PFSK-1 (cell line): Measurements from ENCODE around the gene EFHD2.

Experiments
- FOXP2 ChIP-seq: optimal IDR thresholded peaks from 2 replicates; pipeline ENCODE3; 2011; ENCODE audit warnings: borderline replicate concordance, control low read depth, inconsistent platforms; ENCODE audit not compliant: insufficient read depth; ENCODE audit errors: extremely low read length, extremely low read depth
- POLR2AphosphoS5 ChIP-seq: IDR thresholded peaks from 2 replicates; pipeline ENCODE4 v1.6.1; 2012; ENCODE audit warnings: low read depth, mild to moderate bottlenecking, control low read depth, low read length, moderate library complexity
- SIN3A ChIP-seq: IDR thresholded peaks from 2 replicates; pipeline ENCODE4 v1.6.1; 2012; ENCODE audit warnings: mild to moderate bottlenecking, low read length, moderate library complexity, borderline replicate concordance; ENCODE audit not compliant: insufficient read depth
- TAF1 ChIP-seq: IDR thresholded peaks from 2 replicates; pipeline ENCODE4 v1.6.1; 2012; ENCODE audit warnings: low read length, control low read depth, borderline replicate concordance; ENCODE audit not compliant: insufficient read depth
- TF ChIP-seq, protein P1 (sequence below), 2 experiments: IDR thresholded peaks; 2 replicates each; pipeline versions ENCODE4 v1.6.1 to v1.8.0; 2011 to 2012; ENCODE audit warnings: low read depth in 2 of 2, low read length in 2 of 2, control low read depth in 1 of 2, inconsistent platforms in 1 of 2, mild to moderate bottlenecking in 1 of 2, moderate library complexity in 1 of 2; ENCODE audit not compliant: insufficient read depth in 1 of 2

Gene EFHD2

GRCh38 chr1:15468145-15468544 is 58.5 kb downstream of the EFHD2 start:
- no peak for TF ChIP-seq FOXP2

- TF ChIP-seq, protein P1, sequence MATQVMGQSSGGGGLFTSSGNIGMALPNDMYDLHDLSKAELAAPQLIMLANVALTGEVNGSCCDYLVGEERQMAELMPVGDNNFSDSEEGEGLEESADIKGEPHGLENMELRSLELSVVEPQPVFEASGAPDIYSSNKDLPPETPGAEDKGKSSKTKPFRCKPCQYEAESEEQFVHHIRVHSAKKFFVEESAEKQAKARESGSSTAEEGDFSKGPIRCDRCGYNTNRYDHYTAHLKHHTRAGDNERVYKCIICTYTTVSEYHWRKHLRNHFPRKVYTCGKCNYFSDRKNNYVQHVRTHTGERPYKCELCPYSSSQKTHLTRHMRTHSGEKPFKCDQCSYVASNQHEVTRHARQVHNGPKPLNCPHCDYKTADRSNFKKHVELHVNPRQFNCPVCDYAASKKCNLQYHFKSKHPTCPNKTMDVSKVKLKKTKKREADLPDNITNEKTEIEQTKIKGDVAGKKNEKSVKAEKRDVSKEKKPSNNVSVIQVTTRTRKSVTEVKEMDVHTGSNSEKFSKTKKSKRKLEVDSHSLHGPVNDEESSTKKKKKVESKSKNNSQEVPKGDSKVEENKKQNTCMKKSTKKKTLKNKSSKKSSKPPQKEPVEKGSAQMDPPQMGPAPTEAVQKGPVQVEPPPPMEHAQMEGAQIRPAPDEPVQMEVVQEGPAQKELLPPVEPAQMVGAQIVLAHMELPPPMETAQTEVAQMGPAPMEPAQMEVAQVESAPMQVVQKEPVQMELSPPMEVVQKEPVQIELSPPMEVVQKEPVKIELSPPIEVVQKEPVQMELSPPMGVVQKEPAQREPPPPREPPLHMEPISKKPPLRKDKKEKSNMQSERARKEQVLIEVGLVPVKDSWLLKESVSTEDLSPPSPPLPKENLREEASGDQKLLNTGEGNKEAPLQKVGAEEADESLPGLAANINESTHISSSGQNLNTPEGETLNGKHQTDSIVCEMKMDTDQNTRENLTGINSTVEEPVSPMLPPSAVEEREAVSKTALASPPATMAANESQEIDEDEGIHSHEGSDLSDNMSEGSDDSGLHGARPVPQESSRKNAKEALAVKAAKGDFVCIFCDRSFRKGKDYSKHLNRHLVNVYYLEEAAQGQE (IDR thresholded peaks at IDR 0.05; ENCODE audit: insufficient read depth in 1 of 2, low read depth in 2 of 2, low read length in 2 of 2): no peak
- TF ChIP-seq FOXP2: no peak
- no peak for TF ChIP-seq TAF1
- TF ChIP-seq SIN3A: no peak
- no peak for TF ChIP-seq POLR2AphosphoS5
Observed at GRCh38 chr1:15469361-15469760, 59.7 kb downstream of the EFHD2 start.

DNA sequence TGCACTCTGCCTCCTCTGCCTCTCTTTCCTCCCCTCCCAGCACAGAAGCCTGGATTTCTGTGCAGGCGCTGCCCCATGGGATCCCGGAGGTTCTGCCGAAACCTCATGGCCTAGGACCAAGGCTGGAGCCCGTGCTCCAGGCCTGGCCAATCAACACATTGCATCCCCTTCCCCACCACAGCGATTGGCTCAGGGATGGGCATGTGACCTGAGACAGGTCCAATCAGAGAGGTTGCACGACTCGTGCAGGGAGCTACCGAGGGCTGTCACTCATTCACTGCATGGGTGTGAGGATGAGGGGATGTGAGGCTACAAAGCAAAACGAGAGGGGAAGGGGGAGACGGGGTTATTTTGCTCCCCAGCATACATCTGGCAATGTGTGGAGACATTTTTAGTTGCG is 62.9 kb downstream of the EFHD2 start:
- TF ChIP-seq FOXP2: no peak
- no peak for TF ChIP-seq SIN3A
- no peak for TF ChIP-seq TAF1
- TF ChIP-seq, protein P1 (IDR thresholded peaks at IDR 0.05; ENCODE audit: insufficient read depth in 1 of 2, low read depth in 2 of 2, low read length in 2 of 2): no peak
- no peak for TF ChIP-seq POLR2AphosphoS5

GRCh38 chr1:15475752-15476314 is 66.1 kb downstream of the EFHD2 start, which contains the start of gene CELA2B:
CELA2B (plus strand) TSS chr1:15476104; CDS start chr1:15476126, 22 bp downstream.
- no peak for TF ChIP-seq SIN3A

DNA sequence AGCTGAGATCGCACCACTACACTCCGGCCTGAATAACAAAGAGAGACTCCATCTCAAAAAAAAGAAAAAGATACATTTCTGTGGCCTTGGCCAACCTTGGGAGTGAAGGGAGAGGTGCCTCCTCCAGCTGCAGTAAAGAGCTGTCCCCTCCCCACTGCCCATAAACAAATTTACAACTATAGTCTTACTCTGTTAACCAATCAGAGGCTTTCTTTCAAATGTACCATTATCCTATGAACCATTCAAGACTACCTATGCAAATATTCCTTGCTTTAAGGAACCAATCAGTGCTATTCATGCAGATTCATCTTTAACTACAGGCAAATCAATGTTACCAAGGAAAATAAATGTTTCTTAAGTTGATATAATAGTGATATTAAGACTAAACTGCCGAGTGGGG is 67.2 kb downstream of the EFHD2 start:
- TF ChIP-seq FOXP2: no peak
- TF ChIP-seq SIN3A: no peak
- no peak for TF ChIP-seq TAF1
- TF ChIP-seq, protein P1 (IDR thresholded peaks at IDR 0.05; ENCODE audit: insufficient read depth in 1 of 2, low read depth in 2 of 2, low read length in 2 of 2): no peak
- TF ChIP-seq POLR2AphosphoS5: no peak

- TF ChIP-seq FOXP2 (no peak), SIN3A (no peak), TAF1 (no peak), POLR2AphosphoS5 (no peak)
- TF ChIP-seq, protein P1 (IDR thresholded peaks at IDR 0.05; ENCODE audit: insufficient read depth in 1 of 2, low read depth in 2 of 2, low read length in 2 of 2): no peak
Observed at GRCh38 chr1:15477646-15478212, 68.0 kb downstream of the EFHD2 start.
